H1 (cell line): Measurements from ENCODE around the gene CSNK1G3. TPM values are rescaled to one million over a fixed set of nuclear protein-coding genes. Genes with fewer than 3 reads are reported as not detected.

Experiments
- BRCA1 ChIP-seq: IDR thresholded peaks from 2 replicates; pipeline ENCODE4 v1.6.1; 2012; ENCODE audit warnings: low read depth, low read length, improper control_type of control experiment
- CEBPB ChIP-seq: IDR thresholded peaks from 2 replicates; pipeline ENCODE4 v1.6.1; 2012; ENCODE audit warnings: low read depth, low read length
- CHD2 ChIP-seq: IDR thresholded peaks from 2 replicates; pipeline ENCODE4 v1.6.1; 2012; ENCODE audit warnings: low read length, improper control_type of control experiment
- CHD7 ChIP-seq: fragments of 300-600 bp; sonication (generic); IDR thresholded peaks from 2 replicates; pipeline ENCODE4 v1.7.1; 2012; ENCODE audit warnings: low read length, moderate library complexity, mild to moderate bottlenecking, inconsistent platforms; ENCODE audit not compliant: insufficient replicate concordance
- CREB1 ChIP-seq: IDR thresholded peaks from 2 replicates; pipeline ENCODE4 v1.6.1; 2012; ENCODE audit warnings: inconsistent platforms
- E2F6 ChIP-seq: IDR thresholded peaks from 2 replicates; pipeline ENCODE4 v1.6.1; 2012; ENCODE audit warnings: inconsistent platforms
- HDAC6 ChIP-seq: IDR thresholded peaks from one replicate; pipeline ENCODE4 v1.7.1; 2012; ENCODE audit warnings: low read depth, mild to moderate bottlenecking, inconsistent platforms, low read length, moderate library complexity
- JUN ChIP-seq: IDR thresholded peaks from 2 replicates; pipeline ENCODE4 v1.6.1; 2011; ENCODE audit warnings: low read depth, mild to moderate bottlenecking, improper control_type of control experiment, low read length
- KDM1A ChIP-seq: fragments of 200-600, 300-600 bp; sonication (generic); IDR thresholded peaks from 2 replicates; pipeline ENCODE4 v1.7.1; 2016; ENCODE audit warnings: mild to moderate bottlenecking, low read length, borderline replicate concordance
- SIX5 ChIP-seq: IDR thresholded peaks from 2 replicates; pipeline ENCODE4 v1.6.1; 2011; ENCODE audit warnings: mild to moderate bottlenecking, low read depth, low read length
- SP2 ChIP-seq: IDR thresholded peaks from 2 replicates; pipeline ENCODE4 v1.6.1; 2012; ENCODE audit warnings: mild to moderate bottlenecking, low read length, inconsistent platforms
- polyA plus RNA-seq, 7 experiments: library from polyadenylated mRNA; depleted of rRNA in 3 of 7; stranded (reverse) in 5 of 7; unstranded in 2 of 7; fragments of >200 nt in 5 of 7; fragments of 200-250 nt in 2 of 7; gene quantifications; 1 replicate in 5 of 7; 2 replicates in 1 of 7; 4 replicates in 1 of 7; pipeline versions ENCODE4 v1.2.1 to v1.2.3, GENCODE V29; 2011 to 2013; ENCODE audit warnings: missing spikeins in 2 of 7, mixed read lengths in 2 of 7
- total RNA-seq: library from RNA; stranded (reverse); fragmentation: NEBNext Ultra II Directional; extraction: Animal tissue kit (Norgen Biotek cat#: 25700); gene quantifications from 2 replicates; pipeline ENCODE4 v1.2.1, GENCODE V29; 2021

The CSNK1G3 gene
- total and polyA plus RNA-seq, 2 of the 8 experiments (the other 6 are each of a cell fraction or from before 2014, with no cell fraction given): 10.6 to 58.9 TPM

GRCh38 chr5:123549256-123549904, 37.4 kb downstream of the CSNK1G3 start (continued):
- TF ChIP-seq CHD7 (no peak), BRCA1 (no peak), HDAC6 (no peak), CREB1 (no peak), CEBPB (no peak), CHD2 (no peak), E2F6 (no peak), SP2 (no peak), SIX5 (no peak), KDM1A (no peak), JUN (no peak)
